HG03103 (cell line): ENCODE results near the gene NR1I3.
"Not testable (repeated sequence)": the region's sequence is repeated elsewhere in the genome, so short reads cannot be mapped to it uniquely, and the experiment has no call there.

Experiments
- ATAC-seq: cut with Tn5 transposase; IDR thresholded peaks from one replicate; pipeline ENCODE4 v1.9.1; 2021; ENCODE audit warnings: low read depth; ENCODE audit not compliant: unreplicated experiment

Gene NR1I3, protein sequence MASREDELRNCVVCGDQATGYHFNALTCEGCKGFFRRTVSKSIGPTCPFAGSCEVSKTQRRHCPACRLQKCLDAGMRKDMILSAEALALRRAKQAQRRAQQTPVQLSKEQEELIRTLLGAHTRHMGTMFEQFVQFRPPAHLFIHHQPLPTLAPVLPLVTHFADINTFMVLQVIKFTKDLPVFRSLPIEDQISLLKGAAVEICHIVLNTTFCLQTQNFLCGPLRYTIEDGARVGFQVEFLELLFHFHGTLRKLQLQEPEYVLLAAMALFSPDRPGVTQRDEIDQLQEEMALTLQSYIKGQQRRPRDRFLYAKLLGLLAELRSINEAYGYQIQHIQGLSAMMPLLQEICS

DNA sequence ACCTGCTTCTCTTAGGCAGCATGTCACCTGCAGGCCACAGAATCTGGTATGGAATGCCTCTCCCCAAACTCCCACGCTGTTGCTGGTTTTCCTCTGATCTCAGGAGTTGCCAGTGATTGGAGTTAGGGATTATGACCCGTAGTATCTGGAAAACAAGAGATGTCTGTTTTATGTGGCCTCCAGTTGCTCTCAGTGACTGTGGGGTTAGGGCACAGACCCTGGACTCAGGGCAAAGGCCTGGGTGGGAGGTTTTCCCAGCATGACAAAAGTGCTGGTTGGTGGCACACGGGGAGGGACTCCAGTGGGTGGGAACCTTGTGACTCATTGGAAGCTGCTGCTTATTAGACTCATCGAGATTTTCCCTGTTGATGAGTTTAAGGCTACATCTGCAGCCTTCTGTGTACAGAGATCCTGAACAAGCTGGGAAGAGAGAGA lies at the start of gene NR1I3:
Gene NR1I3, minus strand, starts transcription at position 165 of the 435 bp plus-strand sequence. CDS start 1,638 bp downstream, outside the sequence.
- no peak for ATAC-seq

DNA sequence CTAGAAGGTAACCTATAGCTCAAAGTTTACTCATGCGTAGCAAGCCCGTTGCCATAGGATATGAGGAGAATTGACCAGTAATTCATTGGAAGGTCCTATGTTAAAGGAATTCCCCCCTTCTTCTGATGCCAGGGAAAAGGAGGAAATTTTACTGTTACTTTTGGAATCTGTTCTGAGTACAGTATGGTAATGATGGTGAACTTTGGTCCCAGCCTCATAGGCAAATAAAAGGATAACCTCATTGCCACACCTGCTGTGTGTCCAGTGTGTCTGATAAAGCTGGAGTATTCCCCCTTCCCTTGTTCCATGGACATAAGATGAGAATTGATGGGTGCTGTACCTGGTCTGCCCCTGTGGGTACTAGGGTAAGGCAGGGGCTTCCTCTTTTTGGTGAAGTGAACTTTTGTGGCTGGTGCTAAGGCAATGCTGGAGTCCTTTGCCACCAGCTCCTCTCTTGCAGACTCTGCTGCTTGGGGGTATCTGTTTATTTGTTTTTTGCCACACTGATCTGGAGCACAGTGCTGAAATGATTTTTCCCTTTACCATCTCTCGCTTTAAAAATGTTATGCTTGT lies 49.6 kb upstream of the NR1I3 start:
- no peak for ATAC-seq

- no peak for ATAC-seq
These were observed 47.5 kb upstream of the NR1I3 start for GRCh38 chr1:161285521-161285920.

GRCh38 chr1:161285113-161285512 lies 47.1 kb upstream of the NR1I3 start:
- no peak for ATAC-seq

DNA sequence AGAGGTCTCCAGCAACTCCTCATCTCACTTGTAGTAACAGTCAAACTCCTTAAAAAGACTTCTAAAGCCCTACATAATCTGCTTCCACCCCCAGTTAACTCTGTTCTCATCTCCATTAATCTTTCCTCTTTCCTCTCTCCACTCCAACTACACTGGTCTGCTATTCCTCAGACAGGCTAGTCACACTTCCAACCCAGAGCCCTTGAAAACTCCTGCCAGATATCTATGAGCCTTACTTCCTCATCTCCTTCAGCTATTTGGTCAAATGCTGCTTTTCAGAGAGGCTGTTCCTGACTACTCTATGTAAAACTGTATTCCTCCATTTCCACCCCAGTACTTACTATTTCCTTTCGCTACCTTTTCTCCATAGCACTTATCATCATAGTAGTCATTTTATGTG lies 45.0 kb upstream of the NR1I3 start:
- no peak for ATAC-seq

DNA sequence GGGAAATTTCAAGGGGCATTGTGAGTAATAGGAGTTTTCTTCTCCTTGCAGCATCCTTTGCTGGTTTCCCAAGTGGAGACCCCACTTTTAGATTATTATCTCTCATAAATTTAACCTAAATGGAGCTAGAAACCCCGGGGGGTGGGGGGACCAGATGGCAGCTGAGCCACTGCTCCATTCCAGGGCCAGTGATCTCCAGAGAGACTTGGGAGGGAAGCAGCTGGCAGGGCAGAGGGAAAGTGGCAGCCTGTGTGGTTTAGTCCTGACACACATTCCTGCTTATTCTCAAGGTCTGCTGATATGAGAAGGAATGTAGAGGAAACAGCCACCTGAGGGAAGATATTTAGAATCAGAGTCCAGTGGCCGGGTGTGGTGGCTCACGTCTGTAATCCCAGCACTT lies 36.9 kb upstream of the NR1I3 start:
- no peak for ATAC-seq

DNA sequence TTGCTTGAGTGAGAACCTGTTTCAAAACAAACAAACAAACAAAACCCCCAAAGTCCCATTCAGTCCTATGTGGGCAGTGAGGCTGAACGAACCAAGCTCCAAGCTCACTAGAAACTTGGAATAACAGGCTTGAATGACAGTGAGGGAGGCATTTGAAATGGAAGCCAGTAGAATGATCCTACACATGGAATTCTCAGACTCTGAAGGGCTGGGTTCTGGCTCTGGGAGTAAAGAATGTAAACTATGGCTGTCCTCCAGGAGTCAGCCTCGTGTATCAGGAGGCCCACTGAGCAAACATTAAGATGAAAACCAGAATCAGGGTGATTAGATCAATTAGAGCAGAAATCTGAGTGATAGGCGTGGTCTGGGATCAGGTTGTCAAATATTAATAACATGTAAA lies 35.4 kb upstream of the NR1I3 start:
- no peak for ATAC-seq

- ATAC-seq, result no peak
These were observed 29.3 kb upstream of the NR1I3 start for GRCh38 chr1:161267321-161267720.

DNA sequence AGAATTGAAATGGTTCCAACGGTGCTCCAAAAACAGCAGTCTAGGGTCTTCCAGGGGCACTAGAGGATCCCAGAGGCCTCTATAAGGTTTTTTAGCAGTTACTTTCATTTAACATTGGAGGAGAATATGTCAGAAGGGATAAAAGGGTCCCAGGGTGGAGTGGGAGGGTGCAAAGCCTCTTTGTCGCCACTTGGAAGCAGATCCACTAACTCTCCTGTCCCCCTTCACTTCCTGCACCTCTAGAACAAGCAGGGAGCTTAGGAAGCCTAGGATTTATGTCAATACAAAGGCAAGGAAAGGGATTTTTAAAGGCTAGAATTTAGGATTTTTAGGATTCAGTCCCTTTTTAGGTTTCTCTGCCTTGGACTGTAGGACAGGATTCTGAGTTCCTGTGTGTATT lies 28.8 kb upstream of the NR1I3 start:
- ATAC-seq, result no peak

DNA sequence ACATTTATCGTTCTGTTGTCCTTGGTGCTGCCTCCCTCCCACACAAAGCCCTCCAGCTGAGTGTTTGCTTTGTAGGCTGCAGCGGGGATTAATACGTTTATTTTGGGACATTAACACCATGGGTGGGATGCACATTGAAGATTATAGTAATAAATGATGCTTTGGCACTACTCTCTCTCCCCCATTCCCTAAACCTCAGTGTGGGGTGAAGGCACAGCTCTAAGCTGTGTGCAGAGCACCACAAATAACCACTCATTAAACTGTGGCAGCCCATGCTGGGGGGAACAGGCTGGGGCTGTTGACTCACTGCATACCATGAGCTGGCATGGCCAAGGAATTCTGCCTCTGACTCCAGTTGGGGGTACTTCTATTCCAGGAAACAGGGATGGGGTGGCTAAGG lies 28.2 kb upstream of the NR1I3 start:
- no peak for ATAC-seq

DNA sequence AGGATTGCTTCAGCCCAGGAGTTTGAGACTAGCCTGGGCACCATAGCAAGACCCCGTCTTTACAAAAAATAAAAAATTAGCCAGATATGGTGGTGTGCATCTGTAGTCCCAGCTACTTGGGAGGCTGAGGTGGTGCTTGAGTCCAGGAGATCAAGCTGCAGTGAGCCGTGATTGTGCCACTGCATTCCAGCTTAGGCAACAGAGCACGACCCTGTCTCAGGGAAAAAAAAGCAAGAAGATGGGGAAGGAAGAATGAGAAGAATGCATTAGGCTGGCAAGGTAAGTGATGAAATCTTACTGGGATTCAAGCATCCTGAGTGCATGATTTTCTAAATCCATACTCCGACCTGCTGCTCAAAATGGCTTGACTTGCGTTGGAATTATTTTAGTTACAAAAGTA lies 27.3 kb upstream of the NR1I3 start:
- ATAC-seq, result no peak

GRCh38 chr1:161261261-161262235 lies 23.5 kb upstream of the NR1I3 start:
- no peak for ATAC-seq

DNA sequence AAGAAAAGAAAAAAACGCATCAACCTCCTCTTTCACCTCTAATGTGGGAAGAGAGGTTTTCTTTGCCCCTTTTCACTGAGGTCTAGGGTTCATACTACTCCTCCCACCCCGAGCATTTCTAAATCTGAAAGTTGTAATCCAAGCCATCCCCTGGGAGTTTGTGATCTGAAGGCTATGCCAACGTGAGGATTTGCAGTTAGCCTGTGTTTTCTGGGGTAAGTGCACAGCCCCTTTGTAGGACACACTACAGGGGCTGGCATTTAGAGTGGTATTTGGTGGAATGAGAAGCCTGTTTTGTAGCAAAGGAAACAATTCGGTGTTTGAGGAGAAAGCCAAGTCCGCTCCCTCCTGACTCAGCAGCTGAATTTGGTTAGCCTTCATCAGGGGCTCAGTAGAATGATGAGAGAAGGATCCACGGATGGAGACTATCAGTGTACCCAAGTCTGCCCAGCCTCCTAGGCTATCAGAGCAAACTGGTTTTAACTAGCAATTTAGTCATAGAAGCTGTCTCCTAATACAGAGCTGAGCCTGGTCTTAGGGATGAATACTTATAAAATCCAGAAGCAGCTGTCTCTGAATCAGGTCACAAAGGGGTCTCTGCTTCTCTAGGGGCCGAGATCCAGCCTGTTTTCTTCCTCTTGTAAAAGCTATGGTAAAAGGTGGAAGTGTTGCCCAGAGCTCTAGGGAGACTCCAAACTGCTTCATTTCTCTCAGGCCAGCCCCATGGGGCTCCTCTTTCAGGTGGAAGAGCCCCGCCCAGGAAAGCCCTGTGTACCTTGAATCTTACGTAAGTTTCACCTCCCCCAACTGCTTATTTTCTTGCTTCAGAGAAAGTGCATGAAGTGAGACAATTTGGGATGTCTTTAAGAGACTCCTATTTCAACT lies 22.6 kb upstream of the NR1I3 start:
- ATAC-seq, result no peak

GRCh38 chr1:161259765-161260164 lies 21.8 kb upstream of the NR1I3 start:
- no peak for ATAC-seq

- no peak for ATAC-seq
These were observed 21.3 kb upstream of the NR1I3 start for GRCh38 chr1:161259345-161259702.

DNA sequence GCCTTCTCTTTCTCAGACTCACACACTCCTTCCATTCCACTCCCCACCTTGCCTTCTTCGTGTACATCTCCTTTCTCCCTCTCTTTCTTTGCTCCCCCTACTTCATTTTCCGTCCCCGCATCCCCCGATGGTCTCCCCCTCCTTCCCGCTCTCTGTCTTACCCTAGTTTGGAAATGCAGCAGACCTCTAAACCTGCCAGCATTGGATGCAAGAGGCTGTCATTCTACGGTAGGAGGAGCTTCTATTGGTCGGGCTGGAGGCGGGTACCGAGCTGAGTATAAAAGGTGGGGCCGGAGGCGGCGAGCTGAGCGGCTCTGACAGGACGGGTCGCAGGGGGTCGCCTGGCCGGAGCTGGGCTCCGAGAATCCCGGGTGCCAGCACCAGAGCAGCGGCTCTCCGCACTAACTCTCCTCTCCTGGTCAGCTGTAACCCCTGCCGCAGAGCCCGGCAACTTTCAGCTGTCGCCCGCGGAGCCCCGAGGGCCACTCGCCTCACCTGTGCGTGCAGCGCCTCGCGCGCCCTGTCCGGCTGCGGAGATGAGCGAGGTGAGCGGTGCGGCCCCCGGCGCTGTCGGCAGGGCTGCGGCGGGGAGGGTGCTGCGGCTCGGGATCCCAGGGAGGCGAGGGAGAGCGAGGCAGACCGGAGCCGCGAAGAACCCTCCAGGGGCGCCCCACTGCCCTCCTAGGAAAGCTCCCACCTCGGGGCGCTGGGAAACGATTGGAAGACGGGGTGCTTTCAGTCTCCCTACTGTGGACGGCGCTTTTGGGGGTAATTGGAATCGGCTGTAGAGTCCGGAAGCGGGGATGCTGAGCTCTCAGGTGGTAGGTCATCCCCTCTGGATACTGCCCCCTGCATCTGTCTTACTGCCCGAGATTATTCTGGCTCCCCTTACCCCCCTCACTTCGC lies 20.7 kb upstream of the NR1I3 start, which contains the start of gene PCP4L1:
Gene PCP4L1, plus strand, starts transcription at position 307 of the 906 bp plus-strand sequence. Its CDS starts 230 bp downstream, at position 537.
- peak; percentile 67 for ATAC-seq

DNA sequence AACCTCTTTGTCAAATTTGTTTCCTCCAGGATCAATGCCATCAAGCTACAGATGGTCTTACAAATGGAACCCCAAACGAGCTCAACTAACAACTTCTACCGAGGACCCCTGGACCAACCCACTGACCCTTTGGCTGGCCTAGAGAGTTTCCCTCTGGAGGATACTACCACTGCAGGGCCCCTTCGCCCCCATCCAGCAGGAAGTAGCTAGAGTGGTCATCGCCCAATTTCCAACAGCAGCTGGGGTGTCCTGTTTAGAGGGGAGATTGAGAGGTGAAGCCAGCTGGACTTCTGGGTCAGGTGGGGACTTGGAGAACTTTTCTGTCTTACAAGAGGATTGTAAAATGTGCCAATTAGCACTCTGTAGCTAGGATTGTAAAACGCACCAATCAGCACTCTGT lies 19.1 kb upstream of the NR1I3 start:
- ATAC-seq, result not testable (repeated sequence)

DNA sequence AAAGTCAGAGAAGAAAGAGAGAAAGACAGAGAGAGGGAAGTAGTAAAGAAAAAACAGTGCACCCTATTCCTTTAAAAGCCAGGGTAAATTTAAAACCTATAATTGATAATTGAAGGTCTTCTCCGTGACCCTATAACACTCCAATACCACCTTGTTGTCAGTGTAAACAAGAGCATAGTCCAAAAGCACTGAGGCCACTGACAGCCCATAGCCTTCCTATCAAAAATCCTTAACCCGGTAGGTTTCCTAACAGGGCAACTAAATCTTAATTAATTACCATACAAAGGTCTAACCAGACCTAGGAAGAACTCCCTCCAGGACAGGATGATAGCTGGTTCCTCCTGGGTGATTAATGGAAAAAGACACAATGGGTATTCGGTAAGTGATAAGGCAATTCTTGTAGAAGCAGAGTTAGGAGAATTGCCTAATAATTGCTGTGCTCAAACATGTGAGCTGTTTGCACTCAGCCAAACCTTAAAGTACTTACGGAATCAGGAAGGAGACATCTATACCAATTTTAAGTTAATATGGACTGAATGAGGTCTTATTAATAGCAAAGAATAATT lies 18.0 kb upstream of the NR1I3 start:
- ATAC-seq, result not testable (repeated sequence)

- not testable (repeated sequence) for ATAC-seq
These were observed 17.3 kb upstream of the NR1I3 start for GRCh38 chr1:161255302-161255701.
